Choroid plexus epithelial cell (primary cell): Measurements from ENCODE around the gene POLR2H.

ENCODE experiments used
- DNase-seq: peaks from one replicate; pipeline ENCODE4 v3.0.0-alpha.2; 2010; ENCODE audit warnings: low read depth
- H3K4me3 ChIP-seq: 2 replicates; pipeline ENCODE4 v1.5.1; 2011; ENCODE audit warnings: low read depth, mild to moderate bottlenecking, control low read depth, low read length, moderate library complexity
- CTCF ChIP-seq: conservative IDR thresholded peaks from 2 replicates; pipeline ENCODE4 v1.5.1; 2011; ENCODE audit warnings: low read depth, mild to moderate bottlenecking, control low read depth, inconsistent platforms, low read length, moderate library complexity

Gene POLR2H

GRCh38 chr3:184348057-184348382 is 13.5 kb upstream of the POLR2H start:
- TF ChIP-seq CTCF, result no peak
- DNase-seq, result no peak
- no peak overlapping the region for H3K4me3 ChIP-seq

GRCh38 chr3:184349563-184350470 is 11.7 kb upstream of the POLR2H start:
- no peak for DNase-seq
- TF ChIP-seq CTCF, result no peak
- H3K4me3 ChIP-seq, result no peak overlapping the region

GRCh38 chr3:184350618-184351017 is 10.9 kb upstream of the POLR2H start:
- DNase-seq, result no peak
- no peak overlapping the region for H3K4me3 ChIP-seq
- TF ChIP-seq CTCF, result no peak

GRCh38 chr3:184351511-184352148 is 9.9 kb upstream of the POLR2H start:
- no peak overlapping the region for H3K4me3 ChIP-seq
- TF ChIP-seq CTCF, result no peak
- no peak for DNase-seq

GRCh38 chr3:184352149-184352785 is 9.2 kb upstream of the POLR2H start:
- no peak for DNase-seq
- TF ChIP-seq CTCF, result no peak
- no peak overlapping the region for H3K4me3 ChIP-seq

GRCh38 chr3:184352897-184353545 is 8.5 kb upstream of the POLR2H start:
- TF ChIP-seq CTCF, result no peak
- H3K4me3 ChIP-seq, result no peak overlapping the region
- DNase-seq, result no peak
